T-helper 17 cell (primary cell): ENCODE results near the gene CDK11B. TPM values are rescaled to one million over a fixed set of nuclear protein-coding genes. Genes with fewer than 3 reads are reported as not detected.

Experiments used
- ATAC-seq: fragments of 150-1000 bp; cut with Tn5 transposase; 2 replicates; pipeline ENCODE4 v1.10.0; 2021; ENCODE audit warnings: mild to moderate bottlenecking, moderate library complexity
- DNase-seq, 3 donors: peaks; one replicate each; pipeline versions ENCODE4 v3.0.0 to v3.0.0-alpha.2; 2020 to 2021
- H3K9me3 ChIP-seq: one replicate; pipeline ENCODE4 v1.7.0; 2013; ENCODE audit warnings: low read length, mild to moderate bottlenecking; ENCODE audit not compliant: control insufficient read depth, poor library complexity, severe bottlenecking
- H3K27ac Mint-ChIP-seq: one replicate; pipeline ENCODE4 v1.8.0; 2022; ENCODE audit warnings: mild to moderate bottlenecking, moderate library complexity, mixed read lengths
- H3K27me3 Mint-ChIP-seq: one replicate; pipeline ENCODE4 v1.8.0; 2022; ENCODE audit warnings: mixed read lengths
- H3K36me3 Mint-ChIP-seq: one replicate; pipeline ENCODE4 v1.8.0; 2022; ENCODE audit warnings: low read depth, mixed read lengths
- H3K4me1 Mint-ChIP-seq: one replicate; pipeline ENCODE4 v1.8.0; 2022; ENCODE audit warnings: mild to moderate bottlenecking, mixed read lengths
- H3K4me3 Mint-ChIP-seq: one replicate; pipeline ENCODE4 v1.8.0; 2022; ENCODE audit warnings: mild to moderate bottlenecking, moderate library complexity, mixed read lengths
- total RNA-seq, 4 donors: library from RNA in 2 of 4; stranded (reverse) in 2 of 4; gene quantifications; one replicate each; pipeline ENCODE4 v1.2.3 and lab custom pipeline; 2022 to 2026

Gene CDK11B
- total RNA-seq, 2 donors from 2014 or later, result 43.9 to 49.8 TPM

GRCh38 chr1:1615256-1616044 lies 43.4 kb downstream of the CDK11B start, which contains the start of gene MIB2:
Gene MIB2, plus strand, starts transcription at chr1:1615500. Its CDS starts 7,953 bp downstream, at chr1:1623453.
- peak; percentile 83 for ATAC-seq
- H3K27ac Mint-ChIP-seq, result peak within 1 kb of the TSS; percentile 100
- peaks cover 25% of the 10 kb centered on the region for H3K4me1 Mint-ChIP-seq
- DNase-seq, result peak; percentile 98 to 99 (median 99)
- no peaks in the 10 kb centered on the region for H3K27me3 Mint-ChIP-seq
- no peaks in the 10 kb centered on the region for H3K36me3 Mint-ChIP-seq
- H3K9me3 ChIP-seq, result no peaks in the 10 kb centered on the region
- peak within 1 kb of the TSS; percentile 98 for H3K4me3 Mint-ChIP-seq

DNA sequence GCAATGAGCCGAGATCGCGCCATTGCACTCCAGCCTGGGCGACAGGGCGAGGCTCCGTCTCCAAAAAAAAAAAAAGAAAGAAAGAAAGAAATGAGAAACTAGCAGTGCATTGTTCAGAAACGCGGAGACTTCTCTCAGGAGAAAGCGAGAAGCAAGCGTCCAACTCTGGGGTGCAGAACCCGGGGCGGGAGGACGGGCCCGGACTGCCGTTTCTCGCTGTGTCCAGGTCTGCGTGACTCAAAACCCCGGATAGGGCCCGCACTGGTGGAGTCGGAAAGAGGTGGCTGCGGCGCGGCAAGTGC lies 43.9 kb downstream of the CDK11B start:
- Mint-ChIP-seq H3K36me3 (no peaks in the 10 kb centered on the region), H3K27ac (peak overlapping the region; percentile 100), H3K27me3 (no peaks in the 10 kb centered on the region), H3K4me3 (peak overlapping the region; percentile 98), H3K4me1 (peaks cover 25% of the 10 kb centered on the region)
- DNase-seq, result no peak
- no peaks in the 10 kb centered on the region for H3K9me3 ChIP-seq
- ATAC-seq, result peak; percentile 1

- Mint-ChIP-seq H3K36me3 (no peaks in the 10 kb centered on the region), H3K4me1 (peaks cover 25% of the 10 kb centered on the region), H3K27ac (peak overlapping the region; percentile 100), H3K4me3 (peak overlapping the region; percentile 98), H3K27me3 (no peaks in the 10 kb centered on the region)
- H3K9me3 ChIP-seq, result no peaks in the 10 kb centered on the region
- DNase-seq, result peak in 2 of 3 donors; percentile 37 to 49
- peak; percentile 35 for ATAC-seq
Measured at GRCh38 chr1:1614204-1614953, 44.4 kb downstream of the CDK11B start.

- DNase-seq (no peak), ATAC-seq (no peak)
- Mint-ChIP-seq H3K27ac (peak overlapping the region; percentile 100), H3K4me3 (peak overlapping the region; percentile 98), H3K27me3 (no peaks in the 10 kb centered on the region), H3K4me1 (peaks cover 25% of the 10 kb centered on the region), H3K36me3 (no peaks in the 10 kb centered on the region)
- no peaks in the 10 kb centered on the region for H3K9me3 ChIP-seq
Measured at GRCh38 chr1:1613509-1614082, 45.2 kb downstream of the CDK11B start.

- DNase-seq, result no peak
- peak overlapping the region; percentile 43 for H3K27ac Mint-ChIP-seq
- no peak overlapping the region for H3K4me3 Mint-ChIP-seq
Measured at GRCh38 chr1:1612104-1612400, 46.8 kb downstream of the CDK11B start.

GRCh38 chr1:1610796-1611195 lies 48.0 kb downstream of the CDK11B start:
- H3K27ac Mint-ChIP-seq, result no peak overlapping the region
- H3K27me3 Mint-ChIP-seq, result no peaks in the 10 kb centered on the region
- H3K9me3 ChIP-seq, result no peaks in the 10 kb centered on the region
- ATAC-seq, result no peak
- H3K4me3 Mint-ChIP-seq, result no peak overlapping the region
- peak in 1 of 3 donors; percentile 3 for DNase-seq
- peaks cover 28% of the 10 kb centered on the region for H3K4me1 Mint-ChIP-seq
- H3K36me3 Mint-ChIP-seq, result no peaks in the 10 kb centered on the region

More at GRCh38 chr1:1612104-1612400, 46.8 kb downstream of the CDK11B start:
- peaks cover 29% of the 10 kb centered on the region for H3K4me1 Mint-ChIP-seq
- H3K27me3 Mint-ChIP-seq, result no peaks in the 10 kb centered on the region
- ATAC-seq, result no peak
- no peaks in the 10 kb centered on the region for H3K36me3 Mint-ChIP-seq
- no peaks in the 10 kb centered on the region for H3K9me3 ChIP-seq

DNA sequence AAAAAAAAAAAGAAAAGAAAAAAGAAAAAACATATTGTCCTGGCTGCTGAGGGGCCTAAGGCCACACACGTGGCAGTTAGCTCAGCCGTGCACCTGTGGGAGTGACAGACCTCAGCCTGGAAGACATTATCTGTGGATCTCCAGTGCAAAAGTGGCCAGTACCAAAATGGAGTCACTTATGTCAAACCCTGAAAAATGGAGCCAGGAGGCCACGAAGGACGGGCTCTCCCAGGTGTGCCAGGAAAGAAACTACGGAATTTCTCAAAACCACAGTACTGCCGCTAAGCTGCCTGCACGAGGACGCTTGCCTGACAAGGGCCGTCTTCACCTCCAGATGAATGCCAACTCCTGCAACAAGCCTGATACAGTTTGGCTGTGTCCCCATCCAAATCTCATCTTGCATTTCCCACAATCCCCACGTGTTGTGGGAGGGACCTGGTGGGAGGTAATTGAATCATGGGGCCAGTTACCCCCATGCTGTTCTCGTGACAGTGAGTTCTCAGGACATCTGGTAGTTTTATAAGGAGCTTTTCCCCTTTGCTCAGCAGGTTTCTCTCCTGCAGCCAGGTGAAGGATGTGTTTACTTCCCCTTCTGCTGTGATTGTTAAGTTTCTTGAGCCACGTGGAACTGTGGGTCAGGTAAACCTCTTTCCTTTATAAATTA lies 48.9 kb downstream of the CDK11B start:
- H3K9me3 ChIP-seq, result no peaks in the 10 kb centered on the region
- ATAC-seq, result no peak
- Mint-ChIP-seq H3K4me1 (peaks cover 27% of the 10 kb centered on the region), H3K27ac (no peak overlapping the region), H3K4me3 (no peak overlapping the region), H3K36me3 (no peaks in the 10 kb centered on the region), H3K27me3 (no peaks in the 10 kb centered on the region)
- DNase-seq, result no peak

GRCh38 chr1:1606232-1606631 lies 52.6 kb downstream of the CDK11B start:
- H3K4me1 Mint-ChIP-seq, result peaks cover 10% of the 10 kb centered on the region
- no peak for DNase-seq
- H3K4me3 Mint-ChIP-seq, result no peak overlapping the region
- H3K36me3 Mint-ChIP-seq, result no peaks in the 10 kb centered on the region
- H3K27ac Mint-ChIP-seq, result peak overlapping the region; percentile 98
- no peak for ATAC-seq
- H3K9me3 ChIP-seq, result no peaks in the 10 kb centered on the region
- no peaks in the 10 kb centered on the region for H3K27me3 Mint-ChIP-seq

DNA sequence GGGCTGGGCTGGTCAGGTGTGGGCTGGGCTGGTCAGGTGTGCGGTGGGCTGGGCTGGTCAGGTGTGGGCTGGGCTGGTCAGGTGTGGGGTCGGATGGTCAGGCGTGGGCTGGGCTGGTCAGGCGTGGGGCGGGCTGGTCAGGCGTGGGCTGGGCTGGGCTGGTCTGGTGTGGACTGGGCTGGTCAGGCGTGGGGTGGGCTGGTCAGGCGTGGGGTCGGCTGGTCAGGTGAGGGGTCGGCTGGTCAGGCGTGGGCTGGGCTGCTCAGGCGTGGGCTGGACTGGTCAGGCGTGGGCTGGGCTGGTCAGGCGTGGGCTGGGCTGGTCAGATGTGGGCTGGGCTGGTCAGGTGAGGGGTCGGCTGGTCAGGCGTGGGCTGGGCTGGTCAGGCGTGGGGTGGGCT lies 53.1 kb downstream of the CDK11B start:
- Mint-ChIP-seq H3K36me3 (no peaks in the 10 kb centered on the region), H3K4me3 (no peak overlapping the region), H3K27me3 (no peaks in the 10 kb centered on the region), H3K27ac (no peak overlapping the region), H3K4me1 (peaks cover 10% of the 10 kb centered on the region)
- no peak for ATAC-seq
- no peaks in the 10 kb centered on the region for H3K9me3 ChIP-seq
- DNase-seq, result no peak

GRCh38 chr1:1605034-1605591 lies 53.7 kb downstream of the CDK11B start:
- H3K27ac Mint-ChIP-seq, result no peak overlapping the region

DNA sequence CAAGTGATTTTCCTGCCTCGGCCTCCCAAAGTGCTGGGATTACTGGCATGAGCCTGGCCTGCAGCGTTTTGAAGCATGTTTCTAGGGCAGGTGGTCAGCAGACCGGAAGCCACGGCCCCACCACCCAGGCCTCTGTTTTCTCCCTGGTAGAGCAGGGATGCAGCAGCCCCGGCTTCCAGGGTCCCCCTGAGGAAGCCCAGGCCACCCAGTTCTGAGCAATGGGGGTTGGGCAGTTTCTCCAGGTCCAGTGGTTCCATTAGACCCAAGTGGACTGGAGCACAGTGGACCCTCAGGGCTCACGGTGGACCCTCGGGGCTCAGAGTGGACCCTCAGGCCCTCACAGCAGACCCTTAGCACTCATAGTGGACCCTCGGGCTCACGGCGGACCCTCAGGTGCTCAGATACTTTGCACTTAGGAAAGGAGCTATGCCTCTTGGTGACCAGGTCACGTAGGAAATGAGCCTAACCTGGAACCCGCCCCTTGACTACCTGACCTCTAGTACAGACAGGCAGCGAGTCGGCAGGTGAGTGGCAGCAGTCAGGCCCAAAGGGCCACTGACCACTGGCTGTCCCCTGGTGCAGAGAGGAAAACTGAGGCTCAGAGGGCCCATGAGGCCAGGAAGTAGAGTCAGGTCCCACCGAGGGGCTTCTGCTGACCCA lies 54.3 kb downstream of the CDK11B start:
- peaks cover 10% of the 10 kb centered on the region for H3K4me1 Mint-ChIP-seq
- no peak overlapping the region for H3K4me3 Mint-ChIP-seq
- H3K36me3 Mint-ChIP-seq, result no peaks in the 10 kb centered on the region
- ATAC-seq (no peak), DNase-seq (no peak)
- H3K27ac Mint-ChIP-seq, result no peak overlapping the region
- no peaks in the 10 kb centered on the region for H3K9me3 ChIP-seq
- H3K27me3 Mint-ChIP-seq, result no peaks in the 10 kb centered on the region

More at GRCh38 chr1:1605034-1605591, 53.7 kb downstream of the CDK11B start:
- ATAC-seq (no peak), DNase-seq (no peak)
- H3K4me1 Mint-ChIP-seq, result peaks cover 10% of the 10 kb centered on the region
- H3K27me3 Mint-ChIP-seq, result no peaks in the 10 kb centered on the region
- no peaks in the 10 kb centered on the region for H3K36me3 Mint-ChIP-seq
- no peak overlapping the region for H3K4me3 Mint-ChIP-seq
- no peaks in the 10 kb centered on the region for H3K9me3 ChIP-seq

GRCh38 chr1:1603671-1604373 lies 55.0 kb downstream of the CDK11B start:
- no peak for ATAC-seq
- Mint-ChIP-seq H3K27ac (no peak overlapping the region), H3K4me1 (peaks cover 12% of the 10 kb centered on the region), H3K4me3 (no peak overlapping the region), H3K36me3 (no peaks in the 10 kb centered on the region), H3K27me3 (peaks cover 2% of the 10 kb centered on the region)
- no peaks in the 10 kb centered on the region for H3K9me3 ChIP-seq
- no peak for DNase-seq
